ENCODE measurements around the gene OLFM4.

DNA sequence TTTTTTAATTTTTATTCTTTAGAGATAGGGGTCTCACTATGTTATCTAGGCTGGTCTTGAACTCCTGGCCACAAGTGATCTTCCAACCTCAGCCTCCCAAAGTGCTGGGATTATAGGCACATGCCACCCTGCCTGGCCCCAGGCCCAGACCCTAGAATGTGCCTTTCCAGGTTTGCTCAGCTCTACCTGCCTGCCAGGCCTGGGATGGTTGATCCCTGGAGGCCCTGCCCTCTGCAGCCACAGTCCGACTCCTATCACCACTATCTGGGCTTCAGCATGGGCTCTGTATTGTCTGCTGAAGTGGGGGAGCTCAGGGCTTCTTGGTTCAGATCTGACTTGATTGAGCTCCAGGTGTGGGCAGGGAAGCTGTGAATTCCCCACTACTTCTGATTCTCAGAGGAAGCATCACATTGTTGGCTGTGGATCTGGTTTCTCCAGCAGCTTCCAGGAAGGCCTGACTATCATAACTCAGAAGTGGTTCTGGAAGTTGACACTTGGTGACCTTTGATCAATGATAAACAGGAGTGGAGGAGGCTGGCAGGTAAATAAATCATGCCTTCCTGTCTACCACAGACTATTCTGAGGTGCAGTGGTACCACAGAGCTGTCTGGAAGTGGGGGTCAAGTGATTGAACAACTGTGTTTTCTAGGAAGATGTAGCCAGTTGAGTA, 71.9 kb downstream of the OLFM4 start:
- TF ChIP-seq CTCF (IDR thresholded peaks at IDR 0.05; ENCODE audit: control extremely low read depth in 1 of 3, insufficient read depth in 1 of 3, low read depth in 1 of 3, low read length in 3 of 3) (no peak), ATF2 (IDR thresholded peaks at IDR 0.05; ENCODE audit: low read length) (no peak)
